ENCODE measurements around the gene ARL17A.
"Not testable (repeated sequence)": the region's sequence is repeated elsewhere in the genome, so short reads cannot be mapped to it uniquely, and the experiment has no call there.

The ARL17A gene

GRCh38 chr17:46566980-46567379 is 12.5 kb downstream of the ARL17A start:
- H3K4me3 ChIP-seq (ENCODE audit: control insufficient read depth, low read depth, low read length); DNase-seq (ENCODE audit: low read depth): not testable (repeated sequence)

- not testable (repeated sequence) for DNase-seq (ENCODE audit: low read depth); H3K4me3 ChIP-seq (ENCODE audit: control insufficient read depth, low read depth, low read length)
Observed at GRCh38 chr17:46566284-46566683, 13.2 kb downstream of the ARL17A start.

- not testable (repeated sequence) for DNase-seq (ENCODE audit: low read depth); H3K4me3 ChIP-seq (ENCODE audit: control insufficient read depth, low read depth, low read length)
Observed at GRCh38 chr17:46560048-46560447, 19.4 kb downstream of the ARL17A start.

GRCh38 chr17:46559155-46559554 is 20.3 kb downstream of the ARL17A start:
- not testable (repeated sequence) for H3K4me3 ChIP-seq (ENCODE audit: control insufficient read depth, low read depth, low read length); DNase-seq (ENCODE audit: low read depth)

GRCh38 chr17:46548607-46549006 is 30.9 kb downstream of the ARL17A start:
- not testable (repeated sequence) for DNase-seq (ENCODE audit: low read depth); H3K4me3 ChIP-seq (ENCODE audit: control insufficient read depth, low read depth, low read length)

- not testable (repeated sequence) for H3K4me3 ChIP-seq (ENCODE audit: control insufficient read depth, low read depth, low read length); DNase-seq (ENCODE audit: low read depth)
Observed at GRCh38 chr17:46534716-46535115, 44.8 kb downstream of the ARL17A start.

GRCh38 chr17:46512168-46512567 is 67.3 kb downstream of the ARL17A start, which contains the start of gene LRRC37A2:
LRRC37A2 (plus strand) TSS chr17:46512468; CDS start chr17:46512713, 245 bp downstream.
- not testable (repeated sequence) for H3K4me3 ChIP-seq (ENCODE audit: control insufficient read depth, low read depth, low read length); DNase-seq (ENCODE audit: low read depth)

- H3K4me3 ChIP-seq (ENCODE audit: control insufficient read depth, low read depth, low read length); DNase-seq (ENCODE audit: low read depth): not testable (repeated sequence)
Observed at GRCh38 chr17:46505896-46506295, 73.6 kb downstream of the ARL17A start.

- not testable (repeated sequence) for DNase-seq (ENCODE audit: low read depth); H3K4me3 ChIP-seq (ENCODE audit: control insufficient read depth, low read depth, low read length)
Observed at GRCh38 chr17:46499437-46500139, 79.9 kb downstream of the ARL17A start.

- H3K4me3 ChIP-seq (ENCODE audit: control insufficient read depth, low read depth, low read length); DNase-seq (ENCODE audit: low read depth): not testable (repeated sequence)
Observed at GRCh38 chr17:46492021-46492420, 87.5 kb downstream of the ARL17A start.

- H3K4me3 ChIP-seq (ENCODE audit: control insufficient read depth, low read depth, low read length); DNase-seq (ENCODE audit: low read depth): not testable (repeated sequence)
Observed at GRCh38 chr17:46481310-46481709, 98.2 kb downstream of the ARL17A start.

GRCh38 chr17:46478823-46479222 is 100.7 kb downstream of the ARL17A start:
- not testable (repeated sequence) for DNase-seq (ENCODE audit: low read depth); H3K4me3 ChIP-seq (ENCODE audit: control insufficient read depth, low read depth, low read length)

GRCh38 chr17:46475583-46475982 is 103.9 kb downstream of the ARL17A start:
- not testable (repeated sequence) for DNase-seq (ENCODE audit: low read depth); H3K4me3 ChIP-seq (ENCODE audit: control insufficient read depth, low read depth, low read length)

- DNase-seq (ENCODE audit: low read depth): not testable (repeated sequence)
Observed at GRCh38 chr17:46474489-46474888, 105.0 kb downstream of the ARL17A start.

GRCh38 chr17:46467618-46468017 is 111.9 kb downstream of the ARL17A start:
- not testable (repeated sequence) for DNase-seq (ENCODE audit: low read depth); H3K4me3 ChIP-seq (ENCODE audit: control insufficient read depth, low read depth, low read length)

More at GRCh38 chr17:46474489-46474888, 105.0 kb downstream of the ARL17A start:
- H3K4me3 ChIP-seq (ENCODE audit: control insufficient read depth, low read depth, low read length): not testable (repeated sequence)

Data from AG09309 (cell line).